NT2/D1 (cell line): ENCODE data around the gene MED12L.

Source experiments
- YY1 ChIP-seq: IDR thresholded peaks from 2 replicates; pipeline ENCODE4 v1.6.1; 2011; ENCODE audit not compliant: insufficient read length, insufficient read depth
- ZNF274 ChIP-seq: IDR thresholded peaks from 2 replicates; pipeline ENCODE4 v1.6.1; 2011; ENCODE audit warnings: mild to moderate bottlenecking, low read depth, low read length

DNA sequence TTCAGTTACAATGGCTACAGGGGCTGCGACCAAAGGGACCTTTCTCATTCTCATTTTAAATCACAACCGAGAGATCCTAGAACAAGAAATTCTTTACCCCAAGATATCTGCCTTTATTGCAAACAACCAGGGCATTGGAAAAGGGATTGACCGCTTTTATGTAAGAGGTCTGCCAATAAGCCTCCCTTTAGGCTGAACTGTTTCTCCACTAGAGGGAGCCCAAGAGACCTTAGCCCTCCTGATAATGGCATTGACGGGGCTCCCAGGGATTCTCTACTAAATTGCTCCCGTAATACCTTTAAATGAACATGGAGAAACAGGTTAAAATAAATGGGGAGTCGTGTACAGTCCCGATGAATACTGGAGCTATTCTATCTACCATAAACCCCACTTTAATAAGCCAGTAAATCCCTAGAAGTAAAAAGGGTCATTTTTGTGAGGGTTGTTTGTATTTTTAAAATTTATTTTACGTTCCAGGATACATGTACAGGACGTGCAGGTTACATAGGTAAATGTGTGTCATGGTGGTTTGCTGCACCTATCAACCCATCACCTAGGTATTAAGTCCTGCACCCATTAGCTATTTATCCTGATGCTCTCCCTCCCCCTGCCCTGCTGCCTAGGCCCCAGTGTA, 382.9 kb downstream of the MED12L start:
- TF ChIP-seq YY1 (no peak), ZNF274 (no peak)
